NCI-H128 (cell line): ENCODE results near the gene HLA-DPB1.

Experiments
- DNase-seq: peaks from one replicate; lab custom pipeline; 2025; ENCODE audit not compliant: unreplicated experiment; lab: John Stamatoyannopoulos, UW

HLA-DPB1 gene

DNA sequence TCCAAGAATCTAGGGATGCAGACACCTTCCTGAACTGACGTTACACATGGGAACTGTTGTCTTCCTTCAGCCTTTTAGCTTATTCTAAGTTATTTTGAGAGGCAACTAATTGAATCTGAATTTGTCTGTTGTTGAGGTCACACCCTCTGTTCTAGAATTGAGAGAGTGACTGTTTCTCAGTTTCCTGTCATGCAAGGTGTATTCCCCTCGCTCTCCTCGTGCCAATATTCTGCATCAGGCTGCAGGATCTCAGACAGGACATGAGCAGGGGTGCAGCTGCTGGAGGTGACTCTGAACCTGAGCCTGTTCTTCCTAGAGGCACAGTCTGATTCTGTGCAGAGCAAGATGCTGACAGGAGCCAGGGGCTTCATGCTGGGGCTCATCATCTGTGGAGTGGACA, 52.5 kb downstream of the HLA-DPB1 start:
- no peak for DNase-seq

DNA sequence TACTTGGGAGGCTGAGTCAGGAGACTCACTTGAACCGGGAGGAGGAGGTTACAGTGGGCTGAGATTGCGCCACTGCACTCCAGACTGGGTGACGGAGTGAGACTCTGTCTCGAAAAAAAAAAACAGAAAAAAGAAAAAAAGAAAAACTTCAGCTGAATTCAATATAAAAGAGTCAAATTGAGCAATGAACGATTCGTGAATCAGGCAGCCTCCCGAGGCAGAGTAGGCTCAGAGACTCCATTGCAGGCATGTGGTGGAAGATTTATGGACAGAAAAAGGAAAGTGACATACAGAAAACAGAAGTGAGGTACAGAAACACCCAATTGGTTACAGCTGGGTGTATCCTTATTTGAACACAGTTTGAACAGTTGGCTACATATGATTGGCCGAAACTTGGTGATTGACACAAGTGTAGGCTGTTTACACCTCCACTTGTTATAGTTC, 56.3 kb downstream of the HLA-DPB1 start:
- no peak for DNase-seq

DNA sequence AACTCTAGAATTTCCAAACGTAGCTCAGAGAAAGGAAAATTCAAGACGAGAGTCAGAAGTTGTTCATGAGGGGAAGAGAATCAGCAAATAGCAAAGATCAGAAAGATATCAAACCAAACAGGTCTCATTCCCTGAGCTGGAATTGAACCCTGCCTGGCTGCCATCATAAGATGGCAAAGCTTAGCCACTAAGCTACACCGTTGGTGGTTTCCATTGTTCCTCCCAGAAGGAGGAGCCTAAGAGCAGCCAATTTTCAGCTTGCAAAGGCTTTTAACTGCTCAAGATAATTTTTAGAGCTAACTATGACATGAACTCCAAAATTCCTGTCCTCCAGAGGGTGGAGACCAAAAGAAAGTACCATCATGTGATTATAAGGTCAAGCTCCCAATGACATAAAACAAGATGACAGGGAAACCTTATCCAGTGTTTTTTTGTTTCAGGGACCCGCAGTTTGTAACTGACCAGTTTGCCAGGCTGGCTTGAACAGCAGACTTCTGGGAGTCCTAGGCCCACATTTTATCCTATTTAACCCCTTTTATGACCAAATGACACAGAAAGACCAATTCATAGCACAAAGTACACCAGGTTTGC, 60.6 kb downstream of the HLA-DPB1 start:
- no peak for DNase-seq
